GM23248 (cell line): ENCODE results near the gene FMN2. TPM values are rescaled to one million over a fixed set of nuclear protein-coding genes. Genes with fewer than 3 reads are reported as not detected.
A peak's percentile ranks its signal among the peaks of the same experiment; 100 is the strongest.

Experiments
- DNase-seq: peaks from one replicate; pipeline ENCODE4 v3.0.0-alpha.2; 2015
- H2AFZ ChIP-seq: fragments of 200-600 bp; sonication (generic); 2 replicates; pipeline ENCODE4 v1.6.1; 2016; ENCODE audit warnings: antibody characterized with exemption
- H3F3A ChIP-seq: fragments of 200-600 bp; sonication (generic); 2 replicates; pipeline ENCODE4 v1.6.1; 2016; ENCODE audit warnings: mild to moderate bottlenecking, antibody characterized with exemption, mixed run types; ENCODE audit not compliant: insufficient read depth
- H3K27ac ChIP-seq: fragments of 200-600 bp; sonication (generic); 2 replicates; pipeline ENCODE4 v1.5.1; 2016; ENCODE audit warnings: mild to moderate bottlenecking
- H3K27me3 ChIP-seq: fragments of 200-600 bp; sonication (generic); replicated peaks from 2 replicates; pipeline ENCODE4 v1.6.1; 2016; ENCODE audit warnings: mild to moderate bottlenecking; ENCODE audit not compliant: insufficient read depth
- H3K36me3 ChIP-seq: fragments of 200-600 bp; sonication (generic); 2 replicates; pipeline ENCODE4 v1.6.1; 2016; ENCODE audit warnings: low read depth, mild to moderate bottlenecking
- H3K4me1 ChIP-seq: fragments of 200-600 bp; sonication (generic); 2 replicates; pipeline ENCODE4 v1.6.1; 2016; ENCODE audit warnings: mild to moderate bottlenecking; ENCODE audit not compliant: insufficient read depth
- H3K4me2 ChIP-seq: fragments of 200-600 bp; sonication (generic); one replicate; pipeline ENCODE4 v1.6.1; 2016; ENCODE audit warnings: mild to moderate bottlenecking; ENCODE audit not compliant: unreplicated experiment
- H3K4me3 ChIP-seq: fragments of 200-600 bp; sonication (generic); 2 replicates; pipeline ENCODE4 v1.5.1; 2016; ENCODE audit warnings: mild to moderate bottlenecking
- H3K79me2 ChIP-seq: fragments of 200-600 bp; sonication (generic); 2 replicates; pipeline ENCODE4 v1.6.1; 2016; ENCODE audit warnings: mild to moderate bottlenecking; ENCODE audit not compliant: insufficient read depth
- H3K9ac ChIP-seq: fragments of 200-600 bp; sonication (generic); 2 replicates; pipeline ENCODE4 v1.6.1; 2016; ENCODE audit warnings: mild to moderate bottlenecking
- H3K9me2 ChIP-seq: fragments of 200-600 bp; sonication (generic); 2 replicates; pipeline ENCODE4 v1.6.1; 2016; ENCODE audit warnings: mixed run types, mild to moderate bottlenecking, moderate library complexity; ENCODE audit not compliant: insufficient read depth
- H3K9me3 ChIP-seq: fragments of 200-600 bp; sonication (generic); one replicate; pipeline ENCODE4 v1.6.1; 2017; ENCODE audit warnings: low read depth
- H4K20me1 ChIP-seq: fragments of 200-600 bp; sonication (generic); 2 replicates; pipeline ENCODE4 v1.6.0; 2016; ENCODE audit not compliant: insufficient read depth
- EZH2 ChIP-seq: fragments of 200-600 bp; sonication (generic); IDR thresholded peaks from 2 replicates; pipeline ENCODE4 v1.6.1; 2018; ENCODE audit warnings: antibody characterized with exemption, mild to moderate bottlenecking; ENCODE audit not compliant: insufficient read depth, poor library complexity, severe bottlenecking
- EZH2phosphoT487 ChIP-seq: fragments of 200-600 bp; sonication (generic); IDR thresholded peaks from 2 replicates; pipeline ENCODE4 v1.6.1; 2018; ENCODE audit warnings: antibody characterized with exemption, moderate library complexity, mild to moderate bottlenecking, low read depth; ENCODE audit not compliant: insufficient read depth
- WGBS, 2 experiments: methylation state at CpG; one replicate each; pipeline ENCODE4 v1.1.6; 2015 to 2017; ENCODE audit warnings: low lambda C conversion rate in 2 of 2, low coverage in 1 of 2; ENCODE audit errors: missing lambda C conversion rate in 2 of 2; 5-methylcytosine and 5-hydroxymethylcytosine counted together
- in situ Hi-C: fragments of 300-500 bp; cut with MboI; formaldehyde crosslinking; loops from 2 replicates; pipeline ENCODE4 v1.15.0; 2020
- polyA plus RNA-seq: library from polyadenylated mRNA; unstranded; fragments of >200 nt; fragmentation: Nextera tagmentation; extraction: Ambion mirVana; gene quantifications from 2 replicates; pipeline ENCODE4 v1.2.1, GENCODE V29; 2016
- total RNA-seq: library from RNA; depleted of rRNA; stranded (reverse); fragments of >200 nt; shearing (Covaris generic); gene quantifications from 2 replicates; pipeline ENCODE4 v1.2.3, GENCODE V29; 2014

FMN2 gene
- total and polyA plus RNA-seq, 2 experiments from 2014 or later = 78.2 to 114 TPM

- H2AFZ ChIP-seq = no peak overlapping the region
- DNase-seq = no peak
- in situ Hi-C loops = no loop called here
- WGBS, 2 experiments = 95 to 96% methylated on average over 2 of the region's 2 CpGs
- H3K9ac ChIP-seq = peak overlapping the region; percentile 48
- H3K4me2 ChIP-seq = peak overlapping the region; percentile 9
- TF ChIP-seq EZH2phosphoT487 (no peak), EZH2 (no peak)
- H3K4me1 ChIP-seq = peaks cover 46% of the 10 kb centered on the region
- H3K36me3 ChIP-seq = peaks cover 30% of the 10 kb centered on the region
- H4K20me1 ChIP-seq = no peaks in the 10 kb centered on the region
- H3K9me2 ChIP-seq = no peaks in the 10 kb centered on the region
- H3K4me3 ChIP-seq = no peak overlapping the region
- H3K27me3 ChIP-seq = no peaks in the 10 kb centered on the region
- peaks cover 3% of the 10 kb centered on the region for H3K9me3 ChIP-seq
- H3K79me2 ChIP-seq = peaks cover 4% of the 10 kb centered on the region
- peak overlapping the region; percentile 84 for H3K27ac ChIP-seq
- H3F3A ChIP-seq = peaks cover 58% of the 10 kb centered on the region
Observed at GRCh38 chr1:240387051-240387450, 295.4 kb downstream of the FMN2 start.

GRCh38 chr1:240391660-240392260 is 300.1 kb downstream of the FMN2 start:
- H3K27ac ChIP-seq = peak overlapping the region; percentile 24; the same call in 1 of the 2 replicates
- in situ Hi-C loops = no loop called here
- H3K27me3 ChIP-seq = no peaks in the 10 kb centered on the region
- H3K36me3 ChIP-seq = peaks cover 24% of the 10 kb centered on the region
- H3K9me2 ChIP-seq = no peaks in the 10 kb centered on the region
- DNase-seq = no peak
- peak overlapping the region; percentile 10 for H3K4me2 ChIP-seq
- H4K20me1 ChIP-seq = no peaks in the 10 kb centered on the region
- WGBS, 2 experiments = 97 to 100% methylated on average over 2 of the region's 2 CpGs
- H3F3A ChIP-seq = peaks cover 65% of the 10 kb centered on the region
- no peak overlapping the region for H2AFZ ChIP-seq
- H3K4me1 ChIP-seq = peaks cover 47% of the 10 kb centered on the region
- H3K9ac ChIP-seq = no peak overlapping the region
- peaks cover 5% of the 10 kb centered on the region for H3K79me2 ChIP-seq
- H3K4me3 ChIP-seq = no peak overlapping the region
- no peak for TF ChIP-seq EZH2phosphoT487
- no peak for TF ChIP-seq EZH2
- no peaks in the 10 kb centered on the region for H3K9me3 ChIP-seq

GRCh38 chr1:240394353-240394752 is 302.7 kb downstream of the FMN2 start:
- in situ Hi-C loops = no loop called here
- Histone ChIP-seq H3K9me3 (no peaks in the 10 kb centered on the region), H3K27me3 (no peaks in the 10 kb centered on the region), H4K20me1 (no peaks in the 10 kb centered on the region), H2AFZ (no peak overlapping the region), H3K79me2 (peaks cover 27% of the 10 kb centered on the region), H3K27ac (no peak overlapping the region), H3K4me1 (peaks cover 58% of the 10 kb centered on the region), H3K4me3 (no peak overlapping the region), H3K9me2 (no peaks in the 10 kb centered on the region), H3K4me2 (no peak overlapping the region), H3K9ac (no peak overlapping the region), H3F3A (peaks cover 79% of the 10 kb centered on the region), H3K36me3 (peaks cover 26% of the 10 kb centered on the region)
- WGBS, 2 experiments = 97 to 100% methylated on average over 4 of the region's 4 CpGs
- TF ChIP-seq EZH2 (no peak), EZH2phosphoT487 (no peak)
- DNase-seq = no peak

GRCh38 chr1:240395336-240395735 is 303.7 kb downstream of the FMN2 start:
- Histone ChIP-seq H3K27ac (peak overlapping the region; percentile 43), H3K36me3 (peaks cover 19% of the 10 kb centered on the region)

GRCh38 chr1:240399381-240399780 is 307.7 kb downstream of the FMN2 start:
- H3K27me3 ChIP-seq = no peaks in the 10 kb centered on the region
- in situ Hi-C loops = no loop called here
- 3 to 9% methylated on average over 6 of the region's 6 CpGs for WGBS, 2 experiments
- peak overlapping the region; percentile 74 for H3K4me2 ChIP-seq
- H3K27ac ChIP-seq = peak overlapping the region; percentile 89
- H3F3A ChIP-seq = peaks cover 72% of the 10 kb centered on the region
- H3K9ac ChIP-seq = peak overlapping the region; percentile 62
- no peaks in the 10 kb centered on the region for H4K20me1 ChIP-seq
- H3K9me3 ChIP-seq = no peaks in the 10 kb centered on the region
- H3K4me3 ChIP-seq = peak overlapping the region; percentile 16; the same call in 1 of the 2 replicates
- H3K79me2 ChIP-seq = peaks cover 53% of the 10 kb centered on the region
- TF ChIP-seq EZH2 (no peak), EZH2phosphoT487 (no peak)
- H2AFZ ChIP-seq = no peak overlapping the region
- peaks cover 13% of the 10 kb centered on the region for H3K36me3 ChIP-seq
- DNase-seq = peak; percentile 96
- H3K9me2 ChIP-seq = no peaks in the 10 kb centered on the region
- peaks cover 79% of the 10 kb centered on the region for H3K4me1 ChIP-seq

More at GRCh38 chr1:240395336-240395735, 303.7 kb downstream of the FMN2 start:
- no peaks in the 10 kb centered on the region for H4K20me1 ChIP-seq
- H3K4me2 ChIP-seq = no peak overlapping the region
- TF ChIP-seq EZH2 = no peak
- no peak for TF ChIP-seq EZH2phosphoT487
- in situ Hi-C loops = no loop called here
- H3K4me3 ChIP-seq = no peak overlapping the region
- H3K9me3 ChIP-seq = no peaks in the 10 kb centered on the region
- no peaks in the 10 kb centered on the region for H3K27me3 ChIP-seq
- H3K9me2 ChIP-seq = no peaks in the 10 kb centered on the region
- peaks cover 79% of the 10 kb centered on the region for H3F3A ChIP-seq
- 14 to 21% methylated on average over 1 of the region's 1 CpG for WGBS, 2 experiments
- no peak for DNase-seq
- H3K79me2 ChIP-seq = peaks cover 35% of the 10 kb centered on the region
- H2AFZ ChIP-seq = no peak overlapping the region
- no peak overlapping the region for H3K9ac ChIP-seq
- peaks cover 64% of the 10 kb centered on the region for H3K4me1 ChIP-seq
